ENCODE data around the gene SFRP5. TPM values are rescaled to one million over a fixed set of nuclear protein-coding genes. Genes with fewer than 3 reads are reported as not detected.

The SFRP5 gene
- total and polyA plus RNA-seq, 4 donors, result 0.36 to 8.8 (median 2.6) TPM

DNA sequence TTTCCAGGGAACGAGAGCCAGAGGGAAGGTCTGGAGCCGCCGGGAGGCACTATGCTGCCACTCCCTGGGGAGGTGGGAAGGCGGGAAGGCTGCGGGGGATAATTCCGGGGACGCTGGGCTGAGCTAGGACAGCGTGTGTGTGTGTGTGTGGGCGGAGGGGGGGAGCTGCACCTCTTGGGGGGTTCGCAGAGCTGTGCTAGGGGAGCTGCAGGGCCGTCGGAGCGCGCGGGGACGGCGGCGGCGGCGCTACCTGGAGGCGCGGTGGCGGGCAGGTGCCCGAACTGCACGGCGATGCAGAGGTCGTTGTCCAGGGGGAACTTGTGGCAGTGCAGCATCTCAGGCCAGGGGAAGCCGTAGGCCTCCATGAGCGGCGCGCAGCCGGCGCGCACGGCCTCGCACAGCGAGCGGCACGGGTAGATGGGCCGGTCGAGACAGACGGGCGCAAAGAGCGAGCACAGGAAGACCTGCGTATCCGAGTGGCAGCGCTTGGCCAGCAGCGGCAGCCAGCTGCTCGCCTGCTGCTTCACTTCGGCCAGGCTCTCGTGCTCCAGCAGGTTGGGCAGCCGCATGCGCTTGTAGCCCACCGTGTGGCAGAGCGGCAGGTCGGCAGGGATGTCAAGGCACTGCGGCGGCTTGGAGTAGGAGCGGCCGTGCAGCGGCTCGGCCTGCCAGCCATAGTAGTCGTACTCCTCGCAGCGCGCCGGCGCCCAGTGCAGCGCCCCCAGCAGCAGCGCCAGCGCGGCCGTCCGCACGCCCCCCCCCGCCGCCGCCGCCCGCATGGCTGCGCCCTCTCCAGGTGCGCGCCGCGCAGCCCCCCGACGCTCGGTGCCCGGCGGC, 526 bp downstream of the SFRP5 start:
- no peak for ATAC-seq (ENCODE audit: low FRiP score)
- DNase-seq, result no peak
- Histone ChIP-seq H3K9me3 (ENCODE audit: control insufficient read depth, low read length) (no peaks in the 10 kb centered on the region), H3K27ac (ENCODE audit: low read depth in 1 of 2, low read length in 2 of 2) (no peak overlapping the region), H3K36me3 (ENCODE audit: control insufficient read depth in 1 of 2, insufficient read depth in 2 of 2, low read length in 1 of 2) (no peaks in the 10 kb centered on the region), H3K4me3 (ENCODE audit: low read length in 2 of 2) (no peak overlapping the region), H3K27me3 (ENCODE audit: control insufficient read depth in 1 of 2, insufficient read depth in 2 of 2, low read length in 1 of 2) (no peaks in the 10 kb centered on the region), H3K4me1 (ENCODE audit: control insufficient read depth in 1 of 2, insufficient read depth in 2 of 2, low read length in 2 of 2) (no peaks in the 10 kb centered on the region)
- WGBS, 2 donors, result 0 to 1% methylated on average over 64 to 90 of the region's 90 CpGs
- intact Hi-C loops (cut with DNase I), result no loop called here

DNA sequence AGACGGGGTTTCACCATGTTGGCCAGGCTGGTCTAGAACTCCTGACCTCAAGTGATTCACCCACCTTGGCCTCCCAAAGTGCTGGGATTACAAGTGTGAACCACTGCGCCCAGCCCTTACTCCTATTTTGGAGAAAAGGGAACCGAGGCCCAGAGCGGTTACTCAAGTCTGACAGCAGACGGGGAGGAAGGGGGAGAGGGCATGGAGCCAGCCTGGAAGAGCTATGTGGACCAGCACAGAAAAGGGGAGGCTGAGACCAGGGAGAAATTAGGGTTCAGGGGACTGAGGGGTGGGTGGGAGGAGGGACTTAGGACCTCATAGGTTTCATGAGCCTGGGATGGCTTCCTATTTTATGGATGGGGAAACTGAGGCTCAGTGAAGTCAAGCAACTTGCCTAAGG, 1.5 kb downstream of the SFRP5 start:
- H3K4me3 ChIP-seq (ENCODE audit: low read length in 2 of 2), result no peak overlapping the region
- H3K27ac ChIP-seq (ENCODE audit: low read depth in 1 of 2, low read length in 2 of 2), result no peak overlapping the region
- no peaks in the 10 kb centered on the region for H3K9me3 ChIP-seq (ENCODE audit: control insufficient read depth, low read length)
- no peaks in the 10 kb centered on the region for H3K36me3 ChIP-seq (ENCODE audit: control insufficient read depth in 1 of 2, insufficient read depth in 2 of 2, low read length in 1 of 2)
- no peak for DNase-seq
- 68 to 74% methylated on average over 5 of the region's 5 CpGs for WGBS, 2 donors
- H3K27me3 ChIP-seq (ENCODE audit: control insufficient read depth in 1 of 2, insufficient read depth in 2 of 2, low read length in 1 of 2), result no peaks in the 10 kb centered on the region
- no peak for ATAC-seq (ENCODE audit: low FRiP score)
- no peaks in the 10 kb centered on the region for H3K4me1 ChIP-seq (ENCODE audit: control insufficient read depth in 1 of 2, insufficient read depth in 2 of 2, low read length in 2 of 2)
- intact Hi-C loops (cut with DNase I), result no loop called here

DNA sequence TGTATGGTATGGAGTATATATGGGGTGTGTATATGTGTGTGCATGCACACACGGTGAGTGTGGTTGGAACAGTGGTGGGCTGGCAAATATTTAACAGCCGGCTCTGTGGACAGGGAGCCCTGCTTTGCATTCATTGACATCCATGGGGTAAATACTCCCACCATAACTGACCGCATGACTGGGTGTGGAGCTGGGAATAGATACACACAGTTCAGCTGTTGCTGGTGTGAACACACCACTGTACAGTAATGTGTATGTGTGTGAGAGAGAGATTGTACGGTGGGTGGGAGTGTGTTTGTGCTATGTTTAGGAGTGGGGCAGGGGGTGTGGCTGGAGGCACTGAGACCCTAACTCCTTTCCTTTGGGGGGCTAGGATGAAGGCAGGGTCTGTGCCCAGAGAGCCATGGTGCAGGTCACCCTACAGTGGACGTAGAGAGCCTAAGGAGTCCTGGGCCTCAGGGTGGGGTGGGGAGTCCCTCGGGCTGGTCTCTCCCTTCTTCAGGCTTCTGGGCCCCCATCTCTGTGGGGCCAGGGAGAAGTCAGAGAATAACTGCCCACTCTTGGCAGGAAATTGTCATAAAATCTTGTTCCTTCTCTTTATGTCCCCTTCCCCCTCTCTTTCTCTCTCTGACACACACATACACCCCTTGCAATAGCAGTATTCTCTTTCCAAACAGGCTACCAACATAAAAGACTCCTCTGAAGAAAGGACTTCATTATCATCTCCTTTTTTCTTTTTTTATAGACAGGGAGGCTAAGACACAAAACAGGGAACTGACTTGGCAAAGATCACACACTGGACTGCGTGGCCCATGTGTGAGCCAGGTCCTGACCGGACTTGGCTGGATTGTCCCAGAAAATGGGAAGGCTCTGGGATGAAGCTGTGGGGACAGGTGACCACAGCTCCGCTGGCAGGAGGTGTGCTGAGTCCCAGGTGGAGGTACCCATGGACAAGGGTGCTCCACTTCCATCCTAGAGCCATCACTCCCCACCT, 3.2 kb downstream of the SFRP5 start:
- H3K9me3 ChIP-seq (ENCODE audit: control insufficient read depth, low read length), result no peaks in the 10 kb centered on the region
- H3K36me3 ChIP-seq (ENCODE audit: control insufficient read depth in 1 of 2, insufficient read depth in 2 of 2, low read length in 1 of 2), result no peaks in the 10 kb centered on the region
- DNase-seq (no peak), ATAC-seq (ENCODE audit: low FRiP score) (no peak)
- no peak overlapping the region for H3K4me3 ChIP-seq (ENCODE audit: low read length in 2 of 2)
- intact Hi-C loops (cut with DNase I), result no loop called here
- H3K27ac ChIP-seq (ENCODE audit: low read depth in 1 of 2, low read length in 2 of 2), result no peak overlapping the region
- no peaks in the 10 kb centered on the region for H3K27me3 ChIP-seq (ENCODE audit: control insufficient read depth in 1 of 2, insufficient read depth in 2 of 2, low read length in 1 of 2)
- H3K4me1 ChIP-seq (ENCODE audit: control insufficient read depth in 1 of 2, insufficient read depth in 2 of 2, low read length in 2 of 2), result no peaks in the 10 kb centered on the region
- WGBS, 2 donors, result 87% methylated on average over 9 of the region's 9 CpGs

DNA sequence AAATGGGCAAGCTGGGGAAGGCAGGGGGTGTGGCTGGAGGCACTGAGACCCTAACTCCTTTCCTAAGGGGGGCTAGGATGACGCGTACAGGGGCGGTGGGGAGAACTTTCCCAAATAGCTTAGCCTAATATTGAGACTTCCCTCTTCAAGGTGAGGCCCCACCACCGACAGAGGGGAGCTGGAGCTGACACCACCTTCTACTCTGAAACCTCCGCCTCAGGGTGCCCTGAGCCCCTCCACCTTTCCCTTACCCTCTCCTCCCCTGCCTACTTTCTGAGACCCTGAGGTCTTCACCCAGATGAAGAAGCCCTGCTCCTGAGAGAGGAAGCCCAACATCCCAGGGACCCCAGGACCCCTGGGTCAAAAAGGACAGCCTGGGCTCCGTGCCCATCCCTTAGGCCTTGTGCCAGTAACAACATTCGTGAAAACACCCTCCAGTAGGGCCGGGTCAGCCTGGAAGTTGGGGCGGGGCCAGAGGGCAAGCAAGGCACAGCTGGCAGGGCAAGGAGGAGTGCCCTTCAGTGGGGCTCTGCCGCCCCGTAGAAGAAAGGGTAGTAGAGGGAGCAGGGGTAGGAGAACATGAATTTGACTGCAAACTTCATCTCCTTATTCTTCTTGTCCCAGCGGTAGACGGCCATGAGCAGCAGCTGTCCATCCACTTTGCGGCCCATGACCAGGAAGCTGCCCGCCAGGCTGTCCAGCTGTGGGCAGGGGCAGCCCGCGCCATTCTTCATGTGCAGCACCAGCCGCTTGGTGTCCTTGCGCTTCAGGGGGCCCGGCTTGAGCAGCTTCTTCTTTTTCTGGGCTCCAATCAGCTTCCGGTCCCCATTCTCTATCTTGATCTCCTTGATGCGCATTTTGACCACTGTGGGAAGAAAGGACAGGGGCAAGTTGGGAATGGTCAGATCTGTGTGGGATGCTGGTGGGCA, 4.5 kb downstream of the SFRP5 start:
- no peaks in the 10 kb centered on the region for H3K27me3 ChIP-seq (ENCODE audit: control insufficient read depth in 1 of 2, insufficient read depth in 2 of 2, low read length in 1 of 2)
- H3K9me3 ChIP-seq (ENCODE audit: control insufficient read depth, low read length), result no peaks in the 10 kb centered on the region
- no peak overlapping the region for H3K4me3 ChIP-seq (ENCODE audit: low read length in 2 of 2)
- intact Hi-C loops (cut with DNase I), result no loop called here
- H3K27ac ChIP-seq (ENCODE audit: low read depth in 1 of 2, low read length in 2 of 2), result no peak overlapping the region
- 83 to 84% methylated on average over 22 of the region's 22 CpGs for WGBS, 2 donors
- no peaks in the 10 kb centered on the region for H3K4me1 ChIP-seq (ENCODE audit: control insufficient read depth in 1 of 2, insufficient read depth in 2 of 2, low read length in 2 of 2)
- no peaks in the 10 kb centered on the region for H3K36me3 ChIP-seq (ENCODE audit: control insufficient read depth in 1 of 2, insufficient read depth in 2 of 2, low read length in 1 of 2)
- DNase-seq, result no peak
- no peak for ATAC-seq (ENCODE audit: low FRiP score)

DNA sequence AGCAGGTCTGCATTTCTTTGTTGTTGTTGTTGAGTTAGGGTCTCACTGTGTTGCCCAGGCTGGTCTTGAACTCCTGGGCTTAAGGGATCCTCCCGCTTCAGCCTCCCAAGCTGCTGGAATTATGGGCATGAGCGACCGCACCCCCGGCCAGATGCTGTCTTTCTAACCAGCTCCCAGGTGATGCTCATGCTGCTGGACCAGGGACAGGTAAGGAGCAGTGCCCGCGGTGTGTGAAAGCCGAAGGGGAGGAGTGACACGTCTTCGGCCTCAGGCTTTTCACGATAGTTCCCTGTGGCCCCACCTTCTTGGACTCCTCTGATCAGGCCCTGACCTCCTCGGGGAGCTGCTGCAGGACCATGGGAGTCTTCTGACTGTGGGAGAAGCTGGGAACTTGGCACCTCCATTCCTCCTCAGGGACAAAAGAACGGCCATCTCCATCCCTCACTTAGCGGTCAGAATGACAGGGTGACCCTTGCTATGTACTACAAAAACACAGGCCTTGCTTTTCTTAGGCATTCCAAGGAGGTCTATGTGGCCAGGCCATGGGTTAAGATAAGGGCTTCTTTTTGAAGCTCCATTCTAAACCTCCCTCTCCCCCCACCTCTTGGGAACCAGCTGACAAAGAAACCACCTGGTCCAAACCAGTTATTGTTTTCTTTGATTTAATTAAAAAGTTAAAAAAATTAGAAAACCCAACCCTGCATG, 5.5 kb downstream of the SFRP5 start:
- 69 to 72% methylated on average over 13 of the region's 13 CpGs for WGBS, 2 donors
- no peaks in the 10 kb centered on the region for H3K4me1 ChIP-seq (ENCODE audit: control insufficient read depth in 1 of 2, insufficient read depth in 2 of 2, low read length in 2 of 2)
- no peak overlapping the region for H3K27ac ChIP-seq (ENCODE audit: low read depth in 1 of 2, low read length in 2 of 2)
- no peaks in the 10 kb centered on the region for H3K9me3 ChIP-seq (ENCODE audit: control insufficient read depth, low read length)
- intact Hi-C loops (cut with DNase I), result no loop called here
- no peaks in the 10 kb centered on the region for H3K27me3 ChIP-seq (ENCODE audit: control insufficient read depth in 1 of 2, insufficient read depth in 2 of 2, low read length in 1 of 2)
- no peak overlapping the region for H3K4me3 ChIP-seq (ENCODE audit: low read length in 2 of 2)
- DNase-seq, result no peak
- no peak for ATAC-seq (ENCODE audit: low FRiP score)
- no peaks in the 10 kb centered on the region for H3K36me3 ChIP-seq (ENCODE audit: control insufficient read depth in 1 of 2, insufficient read depth in 2 of 2, low read length in 1 of 2)

DNA sequence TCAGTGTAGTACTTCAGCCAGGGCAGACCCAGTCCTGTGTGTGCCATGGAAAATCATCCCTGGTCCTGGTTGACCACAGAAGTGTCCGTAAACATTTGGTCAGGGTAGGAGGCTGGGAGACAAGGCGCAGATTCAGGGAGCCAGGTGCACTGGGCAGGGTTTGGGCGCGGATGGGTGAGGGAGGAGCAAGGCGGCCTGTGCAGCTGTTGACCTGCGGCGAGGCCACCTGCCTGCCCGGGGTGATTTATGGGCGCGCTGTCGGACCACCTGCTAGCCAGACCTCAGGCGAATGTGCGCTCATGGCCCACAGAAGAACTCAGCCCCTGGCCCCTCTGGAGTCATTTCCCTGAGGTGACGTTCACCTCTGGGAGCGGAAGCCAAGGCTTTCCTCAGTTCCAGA, 6.6 kb downstream of the SFRP5 start:
- Histone ChIP-seq H3K9me3 (ENCODE audit: control insufficient read depth, low read length) (no peaks in the 10 kb centered on the region), H3K4me3 (ENCODE audit: low read length in 2 of 2) (no peak overlapping the region), H3K27me3 (ENCODE audit: control insufficient read depth in 1 of 2, insufficient read depth in 2 of 2, low read length in 1 of 2) (no peaks in the 10 kb centered on the region), H3K27ac (ENCODE audit: low read depth in 1 of 2, low read length in 2 of 2) (no peak overlapping the region), H3K4me1 (ENCODE audit: control insufficient read depth in 1 of 2, insufficient read depth in 2 of 2, low read length in 2 of 2) (no peaks in the 10 kb centered on the region), H3K36me3 (ENCODE audit: control insufficient read depth in 1 of 2, insufficient read depth in 2 of 2, low read length in 1 of 2) (no peaks in the 10 kb centered on the region)
- DNase-seq (no peak), ATAC-seq (ENCODE audit: low FRiP score) (no peak)
- intact Hi-C loops (cut with DNase I), result no loop called here
- WGBS, 2 donors, result 96 to 99% methylated on average over 15 of the region's 15 CpGs

DNA sequence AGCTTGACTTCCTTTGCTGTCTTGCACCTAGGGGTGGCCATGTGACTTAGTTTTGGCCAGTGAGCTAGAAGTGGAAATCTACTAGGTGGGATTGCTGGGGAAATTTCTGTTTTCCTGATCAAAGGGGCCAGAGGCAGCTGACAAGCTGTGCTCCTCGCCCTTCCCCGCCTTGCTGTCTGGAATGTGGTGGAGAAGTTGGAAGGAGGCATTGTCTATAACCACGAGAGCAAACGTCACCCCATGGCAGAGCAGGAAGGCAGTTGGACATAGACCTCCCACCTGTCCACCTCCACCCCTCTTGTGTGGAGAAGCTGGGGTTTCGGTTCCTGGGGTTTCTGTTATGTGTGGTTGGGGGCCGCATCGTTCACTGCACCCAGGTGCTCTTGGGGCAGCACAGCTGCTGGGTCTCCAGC, 7.3 kb downstream of the SFRP5 start:
- Histone ChIP-seq H3K9me3 (ENCODE audit: control insufficient read depth, low read length) (no peaks in the 10 kb centered on the region), H3K27me3 (ENCODE audit: control insufficient read depth in 1 of 2, insufficient read depth in 2 of 2, low read length in 1 of 2) (no peaks in the 10 kb centered on the region), H3K27ac (ENCODE audit: low read depth in 1 of 2, low read length in 2 of 2) (no peak overlapping the region), H3K36me3 (ENCODE audit: control insufficient read depth in 1 of 2, insufficient read depth in 2 of 2, low read length in 1 of 2) (no peaks in the 10 kb centered on the region), H3K4me3 (ENCODE audit: low read length in 2 of 2) (no peak overlapping the region), H3K4me1 (ENCODE audit: control insufficient read depth in 1 of 2, insufficient read depth in 2 of 2, low read length in 2 of 2) (no peaks in the 10 kb centered on the region)
- intact Hi-C loops (cut with DNase I), result no loop called here
- WGBS, 2 donors, result 86% methylated on average over 7 of the region's 7 CpGs
- no peak for ATAC-seq (ENCODE audit: low FRiP score)
- DNase-seq, result peak in 1 of 2 donors; percentile 20

DNA sequence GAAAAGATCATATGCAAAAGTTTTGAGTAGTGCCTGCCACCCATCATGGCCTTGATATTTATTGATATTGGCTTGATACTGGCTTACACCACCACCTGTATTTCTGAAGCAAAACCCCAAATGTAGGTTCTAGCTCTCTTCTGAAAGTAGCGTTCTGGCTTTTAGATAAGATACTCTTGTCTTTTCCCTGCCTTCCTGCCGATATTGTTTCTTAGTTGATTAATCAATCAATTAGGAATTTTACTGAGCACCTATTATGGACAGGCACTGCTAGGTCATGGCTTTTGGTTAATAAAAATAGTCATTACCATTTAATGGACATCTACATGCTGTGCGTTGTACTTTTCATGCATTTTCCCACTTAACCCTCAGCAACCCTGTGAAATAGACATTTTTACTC, 7.9 kb downstream of the SFRP5 start:
- no peaks in the 10 kb centered on the region for H3K36me3 ChIP-seq (ENCODE audit: control insufficient read depth in 1 of 2, insufficient read depth in 2 of 2, low read length in 1 of 2)
- no peaks in the 10 kb centered on the region for H3K4me1 ChIP-seq (ENCODE audit: control insufficient read depth in 1 of 2, insufficient read depth in 2 of 2, low read length in 2 of 2)
- H3K27me3 ChIP-seq (ENCODE audit: control insufficient read depth in 1 of 2, insufficient read depth in 2 of 2, low read length in 1 of 2), result no peaks in the 10 kb centered on the region
- no peak overlapping the region for H3K4me3 ChIP-seq (ENCODE audit: low read length in 2 of 2)
- DNase-seq (no peak), ATAC-seq (ENCODE audit: low FRiP score) (no peak)
- intact Hi-C loops (cut with DNase I), result no loop called here
- no peak overlapping the region for H3K27ac ChIP-seq (ENCODE audit: low read depth in 1 of 2, low read length in 2 of 2)
- 97 to 98% methylated on average over 3 of the region's 3 CpGs for WGBS, 2 donors
- H3K9me3 ChIP-seq (ENCODE audit: control insufficient read depth, low read length), result no peaks in the 10 kb centered on the region

Data from aorta (tissue), 5 donors.